Eye (tissue), 1 donor: ENCODE data around the gene PAEP.
"Not testable (repeated sequence)": the region's sequence is repeated elsewhere in the genome, so short reads cannot be mapped to it uniquely, and the experiment has no call there.

Source experiments
- DNase-seq: peaks from one replicate; pipeline ENCODE4 v3.0.0-alpha.2; 2015

Gene PAEP

DNA sequence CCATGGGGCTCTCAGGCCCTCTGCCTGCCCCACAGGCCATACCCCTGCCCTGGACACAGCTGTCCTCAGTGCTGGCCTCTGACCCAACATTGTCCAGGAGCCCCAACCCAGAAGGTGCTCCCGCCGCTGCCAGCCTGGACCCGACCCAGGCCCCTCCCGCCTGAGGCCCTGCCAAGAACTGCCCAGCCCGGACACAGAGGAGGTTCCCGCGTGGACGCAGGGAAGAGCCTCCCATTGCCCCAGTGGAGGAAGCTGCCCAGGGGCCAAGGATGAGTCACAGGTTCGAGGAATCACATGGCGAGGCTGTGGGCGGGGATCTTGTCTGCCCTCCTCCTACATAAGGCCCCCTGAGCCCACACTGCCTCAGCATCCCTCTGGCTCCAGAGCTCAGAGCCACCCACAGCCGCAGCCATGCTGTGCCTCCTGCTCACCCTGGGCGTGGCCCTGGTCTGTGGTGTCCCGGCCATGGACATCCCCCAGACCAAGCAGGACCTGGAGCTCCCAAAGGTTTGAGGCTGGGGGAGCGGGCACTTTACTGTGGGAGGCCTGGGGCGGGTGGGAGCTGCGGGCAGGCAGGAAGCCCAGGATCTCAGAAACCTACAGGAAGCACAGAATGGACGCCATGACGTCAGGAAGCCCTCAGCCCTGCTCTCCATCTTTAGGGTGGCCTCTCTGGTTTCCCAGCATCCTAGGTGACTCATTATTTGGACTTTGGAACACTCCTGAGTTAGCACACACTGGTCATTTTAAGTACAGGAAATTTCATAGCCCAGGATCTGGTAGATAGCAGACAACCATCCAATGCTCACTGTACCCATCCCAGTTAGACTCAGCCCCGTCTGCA, at the start of gene PAEP:
PAEP (plus strand) TSS at position 366 of the 844 bp plus-strand sequence.
- no peak for DNase-seq

DNA sequence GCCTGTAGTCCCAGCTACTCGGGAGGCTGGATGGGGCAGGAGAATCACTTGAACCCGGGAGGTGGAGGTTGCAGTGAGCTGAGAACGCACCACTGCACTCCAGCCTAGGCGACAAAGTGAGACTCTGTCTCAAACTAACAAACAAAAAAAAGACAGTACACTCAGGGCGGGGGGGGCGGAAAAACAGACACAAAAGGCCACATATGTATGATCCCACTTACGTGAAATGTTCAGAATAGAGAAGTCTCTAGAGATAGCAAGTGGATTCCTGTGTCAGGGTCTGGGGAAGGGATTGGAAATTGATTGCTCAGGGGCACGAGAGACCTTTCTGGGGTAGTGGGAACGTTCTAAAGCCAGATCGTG, 49.3 kb upstream of the PAEP start:
- no peak for DNase-seq

DNA sequence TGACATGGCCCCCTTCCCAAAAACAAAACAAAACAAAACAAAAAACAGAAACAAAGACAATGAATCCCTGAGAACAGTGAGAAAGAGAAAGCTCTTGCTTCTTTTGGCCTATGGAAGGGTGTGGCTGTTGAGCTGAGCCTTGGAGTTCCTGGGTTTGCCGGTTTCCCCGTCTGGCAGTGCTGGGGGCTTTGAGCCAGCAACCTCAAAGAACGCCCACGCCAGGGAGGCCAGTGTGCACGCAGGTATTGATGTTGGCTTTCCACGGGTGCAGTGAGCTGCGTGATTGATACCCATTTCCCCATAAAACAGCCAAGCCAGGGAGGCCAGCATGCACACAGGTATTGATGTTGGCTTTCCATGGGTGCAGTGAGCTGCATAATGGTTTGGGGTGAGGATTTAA, 48.7 kb upstream of the PAEP start:
- DNase-seq, result no peak

DNA sequence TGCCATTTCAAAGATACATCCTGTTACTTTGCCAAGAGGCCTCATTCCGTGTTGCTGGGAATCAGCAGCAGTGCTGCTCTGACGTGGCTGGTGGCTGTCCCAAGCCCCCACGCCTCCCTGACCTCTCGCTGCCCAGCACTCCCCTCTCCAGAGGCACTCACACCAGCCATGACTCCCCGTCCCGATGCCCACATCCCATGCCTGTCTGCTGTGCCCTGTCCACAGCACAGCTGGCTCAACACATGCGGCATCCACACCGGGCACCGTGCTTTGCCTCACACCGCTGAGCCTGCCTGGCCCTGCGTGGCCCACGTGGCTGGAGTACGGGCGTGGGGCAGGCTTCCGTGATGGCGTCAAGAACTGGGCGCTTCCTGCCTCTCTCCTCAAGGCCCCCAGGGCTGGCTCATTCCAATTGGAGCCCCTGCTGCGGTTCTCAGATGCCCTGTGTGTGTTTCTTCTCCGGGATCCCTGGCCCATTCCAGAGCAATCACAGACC, 48.2 kb upstream of the PAEP start:
- no peak for DNase-seq

DNA sequence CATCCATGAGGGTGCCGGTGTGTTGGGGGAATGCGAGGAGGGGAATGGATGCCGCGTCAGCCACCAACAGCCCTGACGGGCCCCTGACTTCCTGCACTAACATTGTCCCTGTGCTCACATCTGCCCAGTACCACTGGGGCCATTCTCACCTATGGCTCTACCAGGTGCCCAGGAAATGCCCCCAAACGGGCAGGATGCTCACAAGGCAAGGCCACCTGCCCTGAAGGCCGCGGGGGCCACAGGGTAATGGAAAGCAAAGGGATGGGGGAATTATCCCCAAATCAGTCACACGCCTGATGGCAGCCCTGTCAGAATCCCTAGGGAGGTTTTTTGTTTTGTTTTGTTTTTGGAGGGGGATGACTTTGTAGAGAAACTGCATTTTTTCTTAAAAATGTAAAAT, 47.6 kb upstream of the PAEP start:
- DNase-seq, result not testable (repeated sequence)

DNA sequence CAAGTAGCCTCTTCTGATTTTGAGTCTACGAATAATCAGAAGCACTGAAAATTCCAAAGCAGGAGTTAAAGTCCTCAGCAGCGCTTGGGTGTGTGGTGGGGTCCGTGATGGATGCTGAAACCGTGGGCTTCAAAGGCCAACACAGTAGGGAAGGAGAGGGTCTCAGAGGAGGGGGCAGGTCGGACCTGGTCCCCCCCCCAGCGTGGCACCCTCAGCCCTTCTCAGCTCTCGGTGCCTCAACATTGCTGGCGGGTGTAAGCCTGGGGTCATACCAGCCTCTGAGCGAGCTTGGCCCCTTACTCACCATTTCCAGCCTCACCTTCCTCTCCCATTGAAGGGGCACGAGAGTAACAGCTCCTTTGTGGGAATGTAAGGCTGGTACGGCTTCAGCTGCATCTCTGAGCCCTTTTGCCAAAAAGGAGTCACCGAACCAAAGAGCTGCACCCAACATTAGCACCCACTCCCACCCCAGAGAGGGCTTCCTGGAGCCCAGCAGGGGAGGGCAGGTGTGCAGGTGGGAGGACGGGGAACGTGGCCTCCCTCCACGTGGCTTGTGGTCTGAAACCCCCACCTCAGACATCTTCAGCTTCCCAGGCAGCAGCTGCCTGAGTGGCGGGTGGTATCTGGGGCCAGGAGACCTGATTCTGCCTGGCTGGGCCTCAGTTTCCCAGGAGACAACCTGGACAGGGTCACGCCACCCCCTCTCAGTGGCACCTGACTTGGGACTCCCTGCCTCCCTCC, 47.0 kb upstream of the PAEP start:
- no peak for DNase-seq

DNA sequence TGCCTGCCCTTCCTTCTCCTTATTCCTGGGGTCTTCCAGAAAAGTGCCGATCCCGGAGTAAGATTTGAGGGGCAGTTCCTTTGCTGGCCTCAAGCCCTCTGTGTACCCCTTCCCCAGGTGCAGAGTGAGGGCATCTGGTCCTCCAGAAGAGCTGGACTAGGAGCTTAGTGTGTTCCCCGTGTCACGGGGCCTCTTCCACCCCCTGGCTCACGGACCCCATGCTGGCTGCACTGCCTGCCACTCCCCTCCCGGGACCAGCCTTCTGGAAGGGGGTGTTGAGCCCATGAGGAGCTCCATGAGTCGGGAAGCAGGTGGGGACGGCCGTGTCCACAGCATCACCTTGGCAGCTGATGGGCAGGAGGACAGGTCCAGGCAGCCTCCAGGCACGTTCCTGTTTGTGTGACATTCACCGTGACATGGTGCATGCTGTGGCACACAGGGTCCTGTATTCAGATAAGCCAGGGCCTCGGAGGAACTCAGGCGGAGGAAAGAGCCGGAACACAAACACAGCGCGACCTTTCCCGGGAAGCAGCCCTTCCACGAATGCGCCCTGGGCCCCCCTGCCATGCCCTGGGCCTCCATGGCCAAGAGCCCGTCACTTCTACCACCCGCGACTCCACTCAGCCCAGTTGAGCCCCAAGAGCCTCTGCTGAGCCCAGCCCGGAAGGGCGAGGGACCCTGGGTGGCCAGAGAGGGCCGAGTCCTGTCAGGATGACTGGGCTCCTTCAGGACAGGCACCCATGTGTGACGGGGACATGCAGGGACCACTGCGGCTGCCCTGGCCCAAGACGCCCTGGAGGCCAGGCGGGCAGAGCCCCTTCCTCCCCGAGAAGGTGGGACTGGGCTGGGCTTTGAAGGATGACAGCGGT, 46.2 kb upstream of the PAEP start:
- no peak for DNase-seq

DNA sequence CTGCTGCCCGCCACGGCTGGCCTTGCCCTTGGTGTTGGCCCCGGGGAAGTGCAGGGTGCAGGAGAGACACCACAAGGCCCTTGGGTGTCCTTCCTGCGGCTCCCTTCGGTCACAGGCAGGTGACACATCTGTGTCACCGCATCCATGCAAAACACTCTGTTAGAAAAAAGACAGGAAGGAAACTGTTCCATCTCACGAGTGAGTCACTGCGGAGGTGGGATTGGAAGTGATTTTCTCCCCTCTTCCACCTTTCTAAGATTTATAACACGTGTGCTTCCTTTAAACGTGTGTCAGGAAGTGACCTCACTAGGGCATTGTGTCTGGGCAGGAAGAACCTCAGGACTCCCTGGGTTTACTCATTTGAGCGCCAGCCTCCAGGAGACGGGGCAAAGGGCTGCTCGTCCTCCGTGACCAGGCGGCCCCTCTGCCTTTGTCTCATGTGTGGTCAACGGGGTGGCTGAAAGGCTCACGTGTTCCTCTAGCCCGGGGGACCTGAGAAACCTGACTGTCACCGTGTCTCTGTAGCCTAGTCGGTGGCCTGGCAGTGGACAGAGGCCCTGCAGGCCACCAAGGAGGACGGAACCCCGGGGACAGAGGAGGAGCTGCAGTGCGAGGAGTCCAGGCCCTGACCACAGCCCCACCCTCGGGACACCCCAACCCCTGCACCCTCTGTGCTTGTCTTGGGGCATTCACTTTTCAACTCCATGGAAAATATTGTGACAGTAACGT, 45.3 kb upstream of the PAEP start:
- DNase-seq, result no peak

DNA sequence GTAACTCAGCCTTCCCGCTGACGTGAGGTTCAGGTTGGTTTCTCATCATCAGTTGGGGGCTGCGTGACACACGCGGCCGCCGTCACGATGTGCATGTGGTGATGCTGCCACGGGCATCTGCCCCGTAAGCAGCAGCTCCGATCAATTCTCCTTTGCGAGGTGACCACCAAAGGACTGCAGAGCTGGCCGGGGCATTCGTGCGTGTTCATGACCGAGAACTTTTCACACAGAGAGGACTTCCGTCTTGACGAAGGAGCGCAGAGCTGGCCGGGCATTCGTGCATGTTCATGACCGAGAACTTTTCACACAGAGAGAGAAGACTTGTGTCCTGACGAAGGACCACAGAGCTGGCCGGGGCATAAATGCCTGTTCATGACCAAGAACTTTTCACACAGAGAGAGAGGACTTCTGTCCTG, 44.1 kb upstream of the PAEP start:
- DNase-seq, result no peak

DNA sequence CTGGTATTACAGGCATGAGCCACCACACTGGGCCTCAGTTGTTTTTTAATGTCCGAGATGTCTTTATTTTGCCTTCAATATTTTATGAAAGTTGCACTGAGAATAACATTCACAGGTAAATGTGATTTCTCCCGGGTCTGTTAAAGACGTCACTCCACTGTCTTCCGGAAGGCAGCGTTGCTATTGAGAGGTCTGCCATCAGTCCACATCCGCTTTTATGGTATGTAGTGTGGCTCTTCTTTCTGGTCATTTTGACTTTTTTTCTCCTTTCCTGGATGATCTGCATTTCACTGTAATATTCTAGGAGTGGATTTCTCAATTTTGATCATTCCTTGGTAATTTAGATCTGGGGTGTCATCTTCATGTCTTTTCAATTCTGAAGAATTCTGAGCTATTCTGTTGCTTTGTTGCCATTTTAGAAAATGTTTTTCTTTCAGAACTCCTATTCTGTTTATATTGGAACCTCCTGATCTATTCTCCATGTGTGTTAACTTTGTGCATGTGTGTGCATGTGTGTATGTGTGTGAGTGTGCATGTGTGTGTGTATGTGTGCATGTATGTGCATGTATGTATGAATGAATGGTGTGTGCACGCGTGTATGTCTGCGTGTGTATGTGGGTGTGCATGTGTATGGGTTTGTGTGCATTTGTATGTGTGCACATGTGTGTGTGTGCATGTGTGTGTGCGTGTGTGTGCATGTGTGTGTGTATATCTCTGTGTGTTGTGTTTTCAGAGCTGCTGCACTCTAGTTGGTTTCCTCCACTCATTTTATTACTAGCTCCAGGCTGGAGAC, 42.2 kb upstream of the PAEP start:
- no peak for DNase-seq

DNA sequence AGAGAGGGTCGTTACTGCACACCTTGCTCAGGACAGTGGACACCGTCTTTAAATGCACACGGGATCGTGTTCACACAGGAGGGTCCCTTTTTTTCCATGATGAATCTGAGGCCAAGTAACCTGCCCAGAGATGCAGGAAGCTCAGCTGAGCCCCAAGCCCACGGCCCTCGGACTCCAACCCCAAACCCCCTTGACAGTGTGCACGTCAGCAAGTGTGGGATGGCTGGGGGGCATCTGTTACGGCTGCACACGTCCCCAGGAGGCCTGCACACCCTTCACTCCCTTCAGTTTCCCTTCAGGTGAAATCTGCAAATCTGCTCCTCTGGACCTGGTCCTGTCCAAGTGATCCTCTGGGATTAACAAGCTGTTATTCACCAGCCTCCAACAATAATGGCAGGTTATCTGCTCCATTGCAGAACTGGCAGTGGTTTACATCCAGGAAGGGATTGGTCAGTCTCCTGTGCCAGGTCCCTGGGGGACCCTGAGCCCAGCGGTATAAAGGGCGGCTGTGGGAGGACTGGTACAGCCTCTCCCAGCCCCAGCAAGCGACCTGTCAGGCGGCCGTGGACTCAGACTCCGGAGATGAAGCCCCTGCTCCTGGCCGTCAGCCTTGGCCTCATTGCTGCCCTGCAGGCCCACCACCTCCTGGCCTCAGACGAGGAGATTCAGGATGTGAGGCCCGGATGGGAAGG, 40.5 kb upstream of the PAEP start, which contains the start of gene LCN1:
LCN1 (plus strand) TSS at position 525 of the 692 bp plus-strand sequence; CDS start at position 583, 58 bp downstream.
- no peak for DNase-seq

DNA sequence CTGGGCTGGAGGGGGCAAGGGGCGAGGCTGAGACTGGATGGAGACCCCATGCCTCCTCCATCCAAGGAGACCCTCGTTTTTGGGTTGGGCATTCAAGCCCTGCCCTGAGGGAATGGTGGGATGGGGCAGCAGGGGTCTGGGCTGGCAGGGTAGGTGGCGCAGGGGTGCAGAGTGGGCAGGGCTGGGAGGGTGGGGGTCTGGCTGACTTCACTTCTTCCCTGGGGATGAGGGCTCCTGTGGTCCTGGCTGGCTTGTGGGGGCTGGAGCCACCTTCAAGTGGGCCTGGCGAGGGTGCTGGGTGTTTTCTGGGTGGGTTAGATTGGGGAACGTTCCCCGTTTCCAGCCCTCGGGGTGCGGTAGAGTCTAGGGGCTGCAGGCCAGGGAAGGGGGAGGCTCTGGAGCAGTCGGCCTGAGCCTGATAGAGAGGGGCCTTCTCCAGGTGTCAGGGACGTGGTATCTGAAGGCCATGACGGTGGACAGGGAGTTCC, 39.9 kb upstream of the PAEP start:
- DNase-seq, result no peak

DNA sequence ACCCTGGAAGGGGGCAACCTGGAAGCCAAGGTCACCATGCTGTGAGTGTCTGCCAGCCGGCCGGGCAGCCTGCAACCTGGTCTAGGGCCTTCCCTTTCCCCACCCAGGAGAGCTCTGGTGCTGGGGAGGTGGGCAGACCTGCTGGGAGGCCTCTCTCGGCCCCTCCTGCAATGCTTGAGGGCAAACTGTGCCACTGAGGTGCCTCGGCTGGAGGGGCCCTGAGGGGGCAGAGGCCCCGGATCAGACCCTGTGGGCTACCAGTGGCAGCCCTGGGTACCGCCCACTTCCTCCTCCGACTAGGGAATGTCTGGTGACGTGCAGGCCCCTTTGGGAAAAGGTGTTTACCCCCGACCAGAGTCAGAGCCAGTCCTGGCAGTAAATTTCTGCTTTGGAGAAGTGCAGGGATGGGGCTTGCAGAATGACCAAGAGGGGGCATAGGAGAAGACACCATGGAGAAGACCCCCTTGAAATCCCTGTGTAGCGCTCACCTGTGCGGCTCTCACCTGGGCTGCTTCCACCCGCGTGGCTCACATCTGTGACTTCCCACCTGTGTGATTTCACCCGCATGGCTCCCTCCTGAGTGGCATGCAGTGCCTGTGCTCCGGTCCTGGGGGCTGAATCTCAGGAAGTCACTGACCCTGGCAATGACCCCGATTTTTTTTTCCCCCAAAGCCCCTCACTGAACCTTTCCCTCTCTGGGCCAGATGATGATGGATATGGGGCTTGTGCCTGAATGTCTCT, 39.2 kb upstream of the PAEP start:
- no peak for DNase-seq

DNA sequence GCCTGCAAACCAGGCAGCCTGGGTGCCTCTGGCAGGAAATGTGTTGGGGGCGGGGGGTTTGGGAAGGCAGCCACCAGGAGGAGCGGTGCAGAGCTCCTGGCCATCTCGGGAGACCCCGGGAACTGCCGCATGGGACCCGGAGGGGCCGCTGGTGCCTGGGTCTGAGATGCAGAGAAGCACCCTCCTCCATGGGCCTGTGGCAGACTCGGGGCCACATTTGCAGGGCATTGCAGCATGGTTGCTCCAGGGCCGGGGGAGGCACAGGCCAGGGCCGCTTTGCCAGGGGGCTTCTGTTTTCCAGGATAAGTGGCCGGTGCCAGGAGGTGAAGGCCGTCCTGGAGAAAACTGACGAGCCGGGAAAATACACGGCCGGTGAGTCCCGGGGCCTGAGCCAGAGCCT, 38.6 kb upstream of the PAEP start:
- DNase-seq, result no peak

DNA sequence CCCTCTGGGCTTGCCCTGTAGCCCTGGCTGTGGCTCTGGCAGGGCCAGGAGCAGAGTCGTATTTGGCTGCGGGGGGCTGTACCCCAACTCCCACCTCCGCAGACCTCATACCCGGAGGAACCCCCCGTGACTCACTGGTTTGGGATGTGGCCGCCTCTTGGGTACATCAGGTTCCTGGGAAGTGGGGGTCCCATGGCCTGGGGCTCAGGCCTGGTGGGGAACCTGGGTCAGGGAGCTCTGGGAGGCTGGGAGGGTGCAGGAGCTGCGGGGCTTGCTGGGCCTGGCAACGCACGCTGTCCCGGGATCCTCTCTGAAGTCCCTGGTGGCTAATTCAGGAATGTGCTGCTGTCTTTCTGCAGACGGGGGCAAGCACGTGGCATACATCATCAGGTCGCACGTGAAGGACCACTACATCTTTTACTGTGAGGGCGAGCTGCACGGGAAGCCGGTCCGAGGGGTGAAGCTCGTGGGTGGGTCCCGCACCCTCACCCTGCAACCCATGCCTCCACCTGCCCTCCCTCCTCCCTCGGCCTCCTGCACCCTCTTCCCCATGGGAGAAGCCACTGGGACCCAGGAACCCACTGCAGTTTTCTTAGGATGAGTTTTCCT, 37.9 kb upstream of the PAEP start:
- DNase-seq, result no peak

DNA sequence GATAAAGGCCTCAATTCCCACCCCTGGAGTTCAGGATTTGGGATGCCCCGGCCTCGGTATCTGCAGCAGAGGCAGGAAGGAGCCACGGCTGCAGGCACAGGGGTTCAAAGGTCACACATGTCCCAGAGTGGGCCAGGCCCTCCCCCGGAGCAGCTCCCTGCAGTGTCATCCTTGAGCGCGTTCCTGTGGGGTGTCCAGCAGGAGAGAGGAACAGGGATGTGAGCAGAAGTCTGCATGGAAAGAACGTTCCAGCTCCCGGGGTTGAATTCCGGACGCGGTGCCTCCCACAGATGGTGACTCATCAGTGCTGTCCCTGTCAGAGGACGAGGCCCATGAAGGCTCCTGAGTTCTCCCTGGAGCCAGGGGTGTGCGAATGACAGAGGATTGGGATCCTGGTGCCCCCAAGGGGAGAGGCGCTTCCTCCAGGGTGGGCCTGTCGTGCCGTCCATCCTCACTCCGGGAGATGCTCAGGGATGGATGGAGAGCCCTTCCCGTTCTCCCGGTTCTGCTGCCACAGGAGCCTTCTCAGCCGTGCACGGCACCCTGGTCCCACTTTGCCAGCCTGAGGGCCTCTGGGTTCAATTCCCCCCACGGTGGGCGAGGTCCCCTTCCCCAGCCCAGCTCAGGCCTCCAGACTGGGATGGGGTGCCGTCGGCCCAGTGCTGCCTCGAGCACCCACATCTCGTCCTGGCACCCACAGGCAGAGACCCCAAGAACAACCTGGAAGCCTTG, 37.3 kb upstream of the PAEP start:
- no peak for DNase-seq

DNA sequence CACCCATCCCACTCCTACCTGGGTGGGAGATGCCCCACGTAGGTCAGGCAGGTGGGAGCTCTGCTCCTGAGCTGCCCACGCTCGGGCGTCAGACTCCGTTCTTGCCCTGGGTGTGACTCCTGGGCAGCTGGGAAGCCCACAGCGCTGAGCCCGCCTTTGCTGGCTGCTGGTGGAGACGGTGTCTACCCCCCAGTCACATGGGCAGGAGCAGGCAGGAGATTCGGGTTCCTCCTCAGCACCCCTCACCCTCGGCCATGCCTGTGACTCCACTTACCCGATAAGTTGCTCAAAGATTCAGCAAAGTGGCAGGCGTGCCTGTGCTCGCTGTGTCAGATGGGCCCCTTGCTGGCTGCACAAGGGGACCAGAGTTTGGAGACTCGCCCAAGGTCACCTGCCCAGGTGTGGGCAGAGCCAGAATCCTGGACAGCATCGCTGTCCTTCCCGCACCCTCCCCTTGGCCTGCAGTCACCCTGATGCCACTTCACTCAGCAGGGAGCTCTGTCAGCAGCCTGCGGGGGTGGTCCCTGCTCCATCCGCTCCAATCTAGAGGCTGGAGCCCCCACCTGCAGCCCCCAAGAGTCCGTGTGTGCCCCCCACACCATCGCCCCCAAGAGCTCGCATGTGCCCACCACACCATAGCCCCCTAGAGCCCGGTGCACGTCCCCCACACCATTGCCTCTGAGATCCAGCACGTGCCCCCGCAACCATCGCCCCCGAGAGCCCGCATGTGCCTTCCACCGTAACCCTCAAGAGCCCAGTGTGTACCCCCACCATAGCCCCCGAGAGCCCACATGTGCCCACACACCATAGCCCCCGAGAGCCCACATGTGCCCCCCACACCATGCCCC, 36.1 kb upstream of the PAEP start:
- DNase-seq, result no peak
